Left lung (tissue), 10 donors: ENCODE data around the gene ASF1B. TPM values are rescaled to one million over a fixed set of nuclear protein-coding genes. Genes with fewer than 3 reads are reported as not detected.
A peak's percentile ranks its signal among the peaks of the same experiment; 100 is the strongest.

Source experiments
- ATAC-seq: fragments of 200-7000 bp; cut with Tn5 transposase; one replicate; pipeline ENCODE4 v1.9.1; 2020; ENCODE audit warnings: moderate library complexity
- DNase-seq, 4 donors: peaks; one replicate each; pipeline ENCODE4 v3.0.0-alpha.2; 2013 to 2020
- H3K27ac ChIP-seq, 2 donors: fragments of 200-600 bp; sonication (generic) in 1 of 2; one replicate each; pipeline versions ENCODE4 v1.5.0 to v1.8.0; 2020 to 2021
- H3K27me3 ChIP-seq, 2 donors: fragments of 200-600 bp; sonication (generic) in 1 of 2; one replicate each; pipeline versions ENCODE4 v1.5.0 to v1.8.0; 2020 to 2021
- H3K36me3 ChIP-seq, 2 donors: fragments of 200-600 bp; sonication (generic) in 1 of 2; one replicate each; pipeline versions ENCODE4 v1.5.0 to v1.8.0; 2020 to 2021
- H3K4me1 ChIP-seq, 2 donors: fragments of 200-600 bp; one replicate each; pipeline ENCODE4 v1.8.0; 2021
- H3K4me3 ChIP-seq, 2 donors: fragments of 200-600 bp; sonication (generic) in 1 of 2; one replicate each; pipeline versions ENCODE4 v1.5.0 to v1.8.0; 2020 to 2021; ENCODE audit warnings: mild to moderate bottlenecking in 1 of 2
- H3K9me3 ChIP-seq, 2 donors: fragments of 200-600 bp; sonication (generic) in 1 of 2; one replicate each; pipeline versions ENCODE4 v1.5.0 to v1.8.0; 2020 to 2021
- intact Hi-C, 2 donors: fragments of 100-400 bp; cut with DNase I; formaldehyde crosslinking; loops; one replicate each; pipeline versions ENCODE4 v1.11.2 to v1.14.2; 2022
- polyA plus RNA-seq, 6 donors: library from polyadenylated mRNA; unstranded; fragments of 120-200 nt; gene quantifications; one replicate each; pipeline ENCODE4 v1.2.1, GENCODE V29; 2013; ENCODE audit not compliant: insufficient read length in 6 of 6
- total RNA-seq, 2 donors: library from RNA; stranded (reverse); fragmentation: NEBNext Ultra II Directional; extraction: Animal tissue kit (Norgen Biotek cat#: 25700); gene quantifications; one replicate each; pipeline ENCODE4 v1.2.1, GENCODE V29; 2021
- TF ChIP-seq, protein P1 (sequence below), 2 donors: fragments of 200-600 bp; sonication (generic) in 1 of 2; IDR thresholded peaks; one replicate each; pipeline versions ENCODE4 v1.5.0 to v1.8.0; 2021; ENCODE audit warnings: antibody characterized with exemption in 2 of 2
- donor health status: DM: no; HTN: yes; CAD: no.
- donor health status: DM: no; HTN: no; CAD: no.

The ASF1B gene
- total and polyA plus RNA-seq, 8 donors: 10.5 to 29.1 (median 16.1) TPM

DNA sequence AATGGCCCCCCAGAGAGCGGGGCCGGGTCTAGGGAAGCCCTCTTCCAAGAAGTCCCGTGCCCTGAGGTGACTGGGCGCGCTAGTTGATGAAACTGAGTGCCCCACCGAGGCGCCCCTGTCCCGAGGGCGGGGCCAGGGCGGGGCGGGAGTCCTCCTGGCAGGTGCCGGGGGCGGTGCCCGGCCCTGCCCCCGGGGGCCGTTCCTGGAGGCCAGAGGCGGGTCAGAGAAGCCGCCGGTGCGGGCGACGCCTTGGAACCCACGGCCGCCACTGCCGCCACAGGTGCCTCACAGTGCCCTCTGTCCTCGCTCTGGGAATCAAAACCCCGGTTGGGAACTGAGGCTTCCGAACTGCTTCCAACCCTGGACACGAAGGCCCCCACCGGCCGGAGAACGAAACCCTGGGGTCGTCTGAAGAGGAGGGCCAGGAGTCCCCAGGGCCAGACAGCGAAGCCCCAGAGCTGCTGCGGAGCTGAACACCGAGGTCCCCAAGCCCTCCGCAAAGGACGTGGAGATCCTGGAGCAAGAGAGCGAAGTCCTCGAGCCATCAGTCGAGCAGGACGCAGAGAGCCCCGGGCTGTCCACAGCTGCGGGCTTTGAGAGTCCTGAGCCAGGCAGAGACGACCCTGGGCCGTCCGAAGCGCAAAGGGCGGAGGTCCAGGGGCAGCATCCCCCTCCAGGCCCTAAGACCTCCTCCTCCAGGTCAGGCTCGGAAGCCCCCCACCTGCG is 63.7 kb downstream of the ASF1B start, which contains the start of gene MISP3:
Gene MISP3 (plus strand): TSS at position 252 of the 726 bp plus-strand sequence. CDS start 524 bp downstream, outside the sequence.
- H3K36me3 ChIP-seq: no peaks in the 10 kb centered on the region
- no peaks in the 10 kb centered on the region for H3K9me3 ChIP-seq
- peaks cover 15 to 56% of the 10 kb centered on the region in 2 donors for H3K4me1 ChIP-seq
- H3K27ac ChIP-seq: peak within 1 kb of the TSS; percentile 93
- DNase-seq (peak in 3 of 4 donors; percentile 33 to 93 (median 77)), ATAC-seq (peak; percentile 81)
- H3K4me3 ChIP-seq: peak within 1 kb of the TSS; percentile 76 to 85
- peaks cover 0 to 14% of the 10 kb centered on the region in 2 donors for H3K27me3 ChIP-seq
- TF ChIP-seq, protein P1, sequence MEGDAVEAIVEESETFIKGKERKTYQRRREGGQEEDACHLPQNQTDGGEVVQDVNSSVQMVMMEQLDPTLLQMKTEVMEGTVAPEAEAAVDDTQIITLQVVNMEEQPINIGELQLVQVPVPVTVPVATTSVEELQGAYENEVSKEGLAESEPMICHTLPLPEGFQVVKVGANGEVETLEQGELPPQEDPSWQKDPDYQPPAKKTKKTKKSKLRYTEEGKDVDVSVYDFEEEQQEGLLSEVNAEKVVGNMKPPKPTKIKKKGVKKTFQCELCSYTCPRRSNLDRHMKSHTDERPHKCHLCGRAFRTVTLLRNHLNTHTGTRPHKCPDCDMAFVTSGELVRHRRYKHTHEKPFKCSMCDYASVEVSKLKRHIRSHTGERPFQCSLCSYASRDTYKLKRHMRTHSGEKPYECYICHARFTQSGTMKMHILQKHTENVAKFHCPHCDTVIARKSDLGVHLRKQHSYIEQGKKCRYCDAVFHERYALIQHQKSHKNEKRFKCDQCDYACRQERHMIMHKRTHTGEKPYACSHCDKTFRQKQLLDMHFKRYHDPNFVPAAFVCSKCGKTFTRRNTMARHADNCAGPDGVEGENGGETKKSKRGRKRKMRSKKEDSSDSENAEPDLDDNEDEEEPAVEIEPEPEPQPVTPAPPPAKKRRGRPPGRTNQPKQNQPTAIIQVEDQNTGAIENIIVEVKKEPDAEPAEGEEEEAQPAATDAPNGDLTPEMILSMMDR (IDR thresholded peaks at IDR 0.05): no peak
- intact Hi-C loops: no loop called here

DNA sequence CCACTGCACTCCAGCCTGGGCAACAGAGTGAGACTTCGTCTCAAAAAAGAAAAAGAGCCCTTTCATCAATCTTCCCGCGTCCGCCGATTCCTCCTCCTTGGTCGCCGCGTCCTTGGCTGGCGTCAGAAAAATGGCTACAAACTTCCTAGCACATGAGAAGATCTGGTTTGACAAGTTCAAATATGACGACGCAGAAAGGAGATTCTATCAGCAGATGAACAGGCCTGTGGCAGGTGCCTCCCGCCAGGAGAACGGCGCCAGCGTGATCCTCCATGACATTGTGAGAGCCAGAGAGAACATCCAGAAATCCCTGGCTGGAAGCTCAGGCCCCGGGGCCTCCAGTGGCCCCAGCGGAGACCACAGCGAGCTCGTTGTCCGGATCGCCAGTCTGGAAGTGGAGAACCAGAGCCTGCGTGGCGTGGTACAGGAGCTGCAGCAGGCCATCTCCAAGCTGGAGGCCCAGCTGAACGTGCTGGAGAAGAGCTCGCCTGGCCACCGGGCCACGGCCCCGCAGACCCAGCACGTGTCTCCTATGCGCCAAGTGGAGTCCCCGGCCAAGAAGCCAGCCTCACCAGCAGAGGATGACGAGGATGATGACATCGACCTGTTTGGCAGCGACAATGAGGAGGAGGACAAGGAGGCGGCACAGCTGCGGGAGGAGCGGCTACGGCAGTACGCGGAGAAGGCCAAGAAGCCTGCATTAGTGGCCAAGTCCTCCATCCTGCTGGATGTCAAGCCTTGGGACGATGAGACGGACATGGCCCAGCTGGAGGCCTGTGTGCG is 65.9 kb downstream of the ASF1B start:
- H3K36me3 ChIP-seq: no peaks in the 10 kb centered on the region
- no peak overlapping the region for H3K27ac ChIP-seq
- peaks cover 0 to 14% of the 10 kb centered on the region in 2 donors for H3K27me3 ChIP-seq
- no peak overlapping the region for H3K4me3 ChIP-seq
- H3K9me3 ChIP-seq: no peaks in the 10 kb centered on the region
- TF ChIP-seq, protein P1 (IDR thresholded peaks at IDR 0.05): no peak
- H3K4me1 ChIP-seq: peaks cover 14 to 38% of the 10 kb centered on the region in 2 donors
- intact Hi-C loops: no loop called here
- no peak for ATAC-seq
- no peak for DNase-seq

Other genes starting within 250 kb of the ASF1B start
- gene BRME1, start 230.5 kb downstream of the ASF1B start, total RNA-seq: 1 to 10 TPM; 3.7 to 4.2 TPM
- 1 to 10 TPM; 6.4 to 7.8 (median 7.3) TPM for gene BRME1, start 230.5 kb downstream of the ASF1B start, polyA plus RNA-seq
- gene CC2D1A, start 230.4 kb downstream of the ASF1B start, total RNA-seq: 10 to 100 TPM; 30.8 to 33.7 TPM
- gene CC2D1A, start 230.4 kb downstream of the ASF1B start, polyA plus RNA-seq: 10 to 100 TPM; 25.0 to 34.3 (median 29.4) TPM
- 10 to 100 TPM in 1 of 2 donors, 1 to 10 TPM in 1; 1.3 to 17.9 TPM for gene PODNL1, start 198.2 kb downstream of the ASF1B start, total RNA-seq
- 1 to 10 TPM; 1.4 to 2.7 (median 1.7) TPM for gene PODNL1, start 198.2 kb downstream of the ASF1B start, polyA plus RNA-seq
- 10 to 100 TPM; 20.2 to 32.5 TPM for gene DCAF15, start 184.1 kb downstream of the ASF1B start, total RNA-seq
- 10 to 100 TPM; 24.5 to 33.7 (median 29.3) TPM for gene DCAF15, start 184.1 kb downstream of the ASF1B start, polyA plus RNA-seq
- gene RFX1, start 130.3 kb downstream of the ASF1B start, total RNA-seq: 10 to 100 TPM; 16.3 to 17.4 TPM
- 10 to 100 TPM in 4 of 6 donors, 1 to 10 TPM in 2; 9.1 to 13.9 (median 12.1) TPM for gene RFX1, start 130.3 kb downstream of the ASF1B start, polyA plus RNA-seq
- not detected for gene RLN3, start 108.4 kb downstream of the ASF1B start, total RNA-seq
- not detected for gene RLN3, start 108.4 kb downstream of the ASF1B start, polyA plus RNA-seq
- 10 to 100 TPM; 14.0 to 17.4 TPM for gene IL27RA, start 104.8 kb downstream of the ASF1B start, total RNA-seq
- 10 to 100 TPM in 1 of 6 donors, 1 to 10 TPM in 5; 6.7 to 11.1 (median 8.0) TPM for gene IL27RA, start 104.8 kb downstream of the ASF1B start, polyA plus RNA-seq
- gene PALM3, start 74.5 kb downstream of the ASF1B start, total RNA-seq: 1 to 10 TPM; 6.0 to 8.7 TPM
- 10 to 100 TPM; 12.7 to 26.6 (median 19.0) TPM for gene PALM3, start 74.5 kb downstream of the ASF1B start, polyA plus RNA-seq
- 10 to 100 TPM in 1 of 2 donors, 1 to 10 TPM in 1; 6.3 to 10.8 TPM for gene MISP3, start 63.8 kb downstream of the ASF1B start, total RNA-seq
- gene MISP3, start 63.8 kb downstream of the ASF1B start, polyA plus RNA-seq: 1 to 10 TPM; 1.9 to 3.2 (median 2.4) TPM
- gene C19orf67, start 50.8 kb downstream of the ASF1B start, total RNA-seq: not detected
- gene C19orf67, start 50.8 kb downstream of the ASF1B start, polyA plus RNA-seq: under 1 TPM in 3 of 6 donors, not detected in 3; 0.16 to 0.21 (median 0.19) TPM
- gene SAMD1, start 45.8 kb downstream of the ASF1B start, total RNA-seq: 10 to 100 TPM; 40.4 to 56.9 TPM
- 10 to 100 TPM; 37.8 to 55.4 (median 49.0) TPM for gene SAMD1, start 45.8 kb downstream of the ASF1B start, polyA plus RNA-seq
- 100 to 1,000 TPM in 1 of 2 donors, 10 to 100 TPM in 1; 81.5 to 118 TPM for gene PRKACA, start 18.8 kb downstream of the ASF1B start, total RNA-seq
- gene PRKACA, start 18.8 kb downstream of the ASF1B start, polyA plus RNA-seq: 100 to 1,000 TPM in 2 of 6 donors, 10 to 100 TPM in 4; 83.3 to 115 (median 93.7) TPM
- gene ADGRL1, start 69.6 kb upstream of the ASF1B start, total RNA-seq: 10 to 100 TPM; 26.4 to 26.7 TPM
- gene ADGRL1, start 69.6 kb upstream of the ASF1B start, polyA plus RNA-seq: 10 to 100 TPM; 30.1 to 53.5 (median 36.8) TPM
- gene ADGRE5, start 244.9 kb upstream of the ASF1B start, total RNA-seq: 100 to 1,000 TPM; 173 to 237 TPM
- gene ADGRE5, start 244.9 kb upstream of the ASF1B start, polyA plus RNA-seq: 10 to 100 TPM; 20.8 to 36.8 (median 27.3) TPM